ENCODE measurements around the gene CR2. TPM values are rescaled to one million over a fixed set of nuclear protein-coding genes. Genes with fewer than 3 reads are reported as not detected.
A peak's percentile ranks its signal among the peaks of the same experiment; 100 is the strongest.
"Not testable (repeated sequence)": the region's sequence is repeated elsewhere in the genome, so short reads cannot be mapped to it uniquely, and the experiment has no call there.

Gene CR2
- total RNA-seq, 2 experiments from 2014 or later: 1.6 to 2.8 TPM

DNA sequence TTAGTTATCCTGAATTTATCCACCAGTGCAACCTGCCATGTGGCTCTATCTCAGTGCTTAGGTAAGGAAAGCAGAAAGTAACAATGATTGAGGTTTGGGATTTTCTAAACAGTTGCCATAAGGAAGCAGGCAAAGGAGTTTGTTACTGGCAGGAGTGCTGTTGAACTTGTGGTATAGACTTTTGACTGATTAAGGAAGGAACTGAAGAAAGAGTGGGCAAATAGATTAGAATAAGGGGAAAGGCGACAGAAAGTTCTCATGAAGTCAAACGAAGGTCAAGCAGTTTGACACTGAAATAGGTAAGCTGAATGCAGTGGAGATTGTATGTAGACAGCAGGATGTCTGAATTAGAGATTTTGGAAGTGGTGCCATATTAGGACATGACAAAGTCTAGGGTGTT lies 24.2 kb upstream of the CR2 start:
- Mint-ChIP-seq H3K4me3 (no peak overlapping the region), H3K27ac (no peak overlapping the region), H3K36me3 (no peaks in the 10 kb centered on the region), H3K4me1 (peaks cover 2% of the 10 kb centered on the region), H3K27me3 (peaks cover 3% of the 10 kb centered on the region), H3K9me3 (no peaks in the 10 kb centered on the region)
- DNase-seq: no peak

DNA sequence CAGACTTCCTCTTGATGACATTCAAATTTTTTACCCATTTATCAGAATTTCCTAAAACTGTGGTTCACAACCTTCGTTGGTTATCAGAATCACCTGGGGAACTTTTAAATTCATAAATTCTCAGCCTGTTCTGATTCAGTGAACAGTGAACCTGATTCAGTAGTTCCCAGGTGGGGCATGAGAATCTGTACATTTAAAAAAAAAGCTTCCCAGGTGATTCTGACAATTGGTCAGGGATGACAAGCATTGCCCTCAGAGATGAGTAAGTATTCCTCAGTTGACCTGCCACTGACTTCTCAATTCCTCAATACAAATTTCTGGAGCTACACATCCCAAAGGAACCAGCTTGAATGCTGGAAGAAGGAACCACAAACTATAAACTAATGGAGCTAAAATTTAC lies 23.5 kb upstream of the CR2 start:
- Mint-ChIP-seq H3K4me1 (peaks cover 3% of the 10 kb centered on the region), H3K27me3 (peaks cover 3% of the 10 kb centered on the region), H3K9me3 (no peaks in the 10 kb centered on the region), H3K4me3 (no peak overlapping the region), H3K36me3 (no peaks in the 10 kb centered on the region), H3K27ac (no peak overlapping the region)
- DNase-seq: no peak

DNA sequence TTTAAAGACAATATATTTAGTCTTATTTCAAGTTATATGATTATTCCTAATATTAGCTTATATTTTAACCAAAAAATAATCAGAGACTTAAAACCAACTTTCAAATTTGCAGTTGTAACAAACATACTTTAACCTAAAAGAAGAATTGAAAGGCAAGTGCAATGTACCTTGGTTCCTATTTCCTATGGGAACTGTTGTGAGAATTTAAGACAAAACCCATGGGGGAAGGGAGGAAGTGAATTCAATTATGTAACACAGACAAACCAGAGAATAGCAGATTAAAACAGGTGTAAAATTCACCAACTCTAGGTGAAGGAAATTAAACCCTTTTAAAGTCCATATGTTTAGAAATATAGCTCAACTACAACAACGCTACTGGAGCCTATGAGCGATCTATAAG lies 22.6 kb upstream of the CR2 start:
- Mint-ChIP-seq H3K36me3 (no peaks in the 10 kb centered on the region), H3K9me3 (no peaks in the 10 kb centered on the region), H3K4me3 (no peak overlapping the region), H3K27ac (no peak overlapping the region), H3K27me3 (peaks cover 3% of the 10 kb centered on the region), H3K4me1 (peaks cover 6% of the 10 kb centered on the region)
- no peak for DNase-seq

DNA sequence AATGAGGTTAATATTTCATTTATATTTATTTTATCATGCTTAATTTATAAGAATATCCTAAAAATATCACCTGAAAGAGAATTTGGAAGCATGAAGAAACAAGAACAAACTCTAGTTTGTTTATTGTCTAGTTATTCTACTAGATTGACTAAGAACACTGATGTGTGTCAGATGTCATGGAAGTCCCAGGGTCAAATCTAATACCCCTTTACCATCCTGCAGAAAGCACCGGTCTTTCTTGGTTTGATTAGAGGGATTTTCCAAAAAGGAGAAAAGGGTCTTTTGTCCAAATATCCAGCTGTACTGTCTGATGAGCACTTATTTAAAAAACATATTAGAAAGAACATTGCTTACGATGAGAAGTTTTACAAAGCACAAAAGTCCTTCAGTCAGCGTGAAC lies 20.7 kb upstream of the CR2 start:
- Mint-ChIP-seq H3K4me1 (peaks cover 6% of the 10 kb centered on the region), H3K27me3 (peaks cover 3% of the 10 kb centered on the region), H3K36me3 (no peaks in the 10 kb centered on the region), H3K27ac (no peak overlapping the region), H3K4me3 (no peak overlapping the region), H3K9me3 (no peaks in the 10 kb centered on the region)
- DNase-seq: no peak

DNA sequence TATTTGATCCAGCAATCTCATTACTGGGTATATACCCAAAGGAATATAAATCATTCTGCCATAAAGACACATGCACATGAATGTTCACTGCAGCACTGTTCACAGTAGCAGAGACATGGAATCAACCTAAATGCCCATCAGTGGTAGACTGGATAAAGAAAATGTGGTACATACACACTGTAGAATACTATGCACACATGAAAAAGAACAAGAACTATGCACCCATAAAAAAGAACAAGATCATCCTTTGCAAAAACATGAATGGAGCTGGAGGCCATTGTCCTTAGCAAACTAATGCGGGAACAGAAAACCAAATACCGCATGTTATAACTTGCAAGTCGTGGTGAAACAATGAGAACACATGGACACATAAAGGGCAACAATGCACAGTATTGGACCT lies 17.4 kb upstream of the CR2 start:
- not testable (repeated sequence) for DNase-seq, H3K27me3 Mint-ChIP-seq, H3K4me3 Mint-ChIP-seq, H3K27ac Mint-ChIP-seq, H3K9me3 Mint-ChIP-seq, H3K36me3 Mint-ChIP-seq, H3K4me1 Mint-ChIP-seq

DNA sequence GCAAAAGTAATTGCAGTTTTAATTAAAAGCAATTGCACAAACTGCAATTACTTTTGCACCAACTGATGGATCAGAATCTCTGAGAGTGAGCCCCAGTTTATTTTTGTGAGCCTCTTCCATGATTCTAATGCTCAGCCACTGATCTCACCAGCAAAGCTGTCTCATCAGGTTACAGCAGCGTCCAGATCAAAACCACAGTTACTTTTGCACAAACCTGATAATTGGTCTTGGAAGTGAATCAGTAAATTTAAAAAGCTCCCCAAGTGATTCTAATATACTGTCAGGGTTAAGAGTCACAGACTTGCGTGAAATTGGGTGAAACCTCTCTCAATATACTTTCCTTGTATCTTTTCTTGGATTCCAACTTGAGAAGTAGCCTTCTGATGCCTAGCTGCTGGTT lies 13.5 kb upstream of the CR2 start:
- DNase-seq: no peak
- Mint-ChIP-seq H3K9me3 (no peaks in the 10 kb centered on the region), H3K27me3 (no peaks in the 10 kb centered on the region), H3K4me1 (peaks cover 3% of the 10 kb centered on the region), H3K36me3 (no peaks in the 10 kb centered on the region), H3K4me3 (no peak overlapping the region), H3K27ac (no peak overlapping the region)

DNA sequence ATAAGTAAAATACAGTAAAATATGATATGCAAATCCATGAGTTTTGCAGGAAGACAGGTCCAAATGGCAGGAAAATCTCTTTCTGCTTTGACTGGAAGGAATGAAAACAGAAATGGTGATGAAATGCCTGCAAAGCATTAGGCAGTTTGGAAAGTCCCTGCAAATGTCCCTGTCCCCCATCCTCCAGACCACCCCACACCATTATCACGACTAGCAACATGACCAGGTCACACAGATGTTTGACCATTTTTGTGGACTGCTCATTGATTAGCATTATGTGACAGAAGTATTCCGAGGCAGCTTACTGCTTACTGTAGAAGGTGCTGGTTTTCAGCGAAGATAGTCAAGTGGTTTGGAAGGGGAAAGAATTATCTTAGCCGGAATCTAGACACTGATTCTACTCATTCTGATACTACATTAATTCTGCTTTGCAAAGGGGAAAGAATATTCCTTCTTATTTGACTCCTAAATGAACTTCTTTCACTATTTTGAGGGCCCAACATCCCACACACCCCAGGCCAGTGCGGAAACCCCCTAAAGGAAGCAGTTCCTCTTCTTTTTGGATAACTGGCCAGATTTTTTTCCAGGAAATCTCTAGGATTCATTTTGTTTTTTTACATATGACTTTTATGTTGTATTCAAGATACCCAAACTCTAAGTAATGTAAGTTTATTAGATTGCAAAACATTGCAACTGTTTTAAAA lies 9.5 kb upstream of the CR2 start:
- no peaks in the 10 kb centered on the region for H3K36me3 Mint-ChIP-seq
- no peaks in the 10 kb centered on the region for H3K9me3 Mint-ChIP-seq
- peaks cover under 1% of the 10 kb centered on the region for H3K27me3 Mint-ChIP-seq
- H3K4me1 Mint-ChIP-seq: no peaks in the 10 kb centered on the region
- no peak overlapping the region for H3K4me3 Mint-ChIP-seq
- no peak for DNase-seq
- no peak overlapping the region for H3K27ac Mint-ChIP-seq

DNA sequence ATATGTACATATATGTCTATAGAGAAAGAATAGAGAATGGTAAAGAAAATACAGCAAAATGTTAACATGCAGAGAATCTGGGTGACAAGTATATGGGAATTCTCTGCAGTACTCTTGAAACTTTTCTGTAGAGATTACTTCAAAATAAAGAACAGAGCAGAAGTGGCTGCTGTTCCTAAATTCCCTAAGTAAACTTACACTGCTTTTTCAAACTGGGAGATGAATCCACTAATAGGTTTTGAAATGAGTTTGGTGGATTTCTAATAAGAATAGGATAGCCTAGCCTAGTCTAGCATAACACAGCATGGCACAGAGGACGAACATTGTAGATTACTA lies 450 bp upstream of the CR2 start:
- H3K27ac Mint-ChIP-seq: no peak overlapping the region
- H3K27me3 Mint-ChIP-seq: peaks cover 15% of the 10 kb centered on the region

DNA sequence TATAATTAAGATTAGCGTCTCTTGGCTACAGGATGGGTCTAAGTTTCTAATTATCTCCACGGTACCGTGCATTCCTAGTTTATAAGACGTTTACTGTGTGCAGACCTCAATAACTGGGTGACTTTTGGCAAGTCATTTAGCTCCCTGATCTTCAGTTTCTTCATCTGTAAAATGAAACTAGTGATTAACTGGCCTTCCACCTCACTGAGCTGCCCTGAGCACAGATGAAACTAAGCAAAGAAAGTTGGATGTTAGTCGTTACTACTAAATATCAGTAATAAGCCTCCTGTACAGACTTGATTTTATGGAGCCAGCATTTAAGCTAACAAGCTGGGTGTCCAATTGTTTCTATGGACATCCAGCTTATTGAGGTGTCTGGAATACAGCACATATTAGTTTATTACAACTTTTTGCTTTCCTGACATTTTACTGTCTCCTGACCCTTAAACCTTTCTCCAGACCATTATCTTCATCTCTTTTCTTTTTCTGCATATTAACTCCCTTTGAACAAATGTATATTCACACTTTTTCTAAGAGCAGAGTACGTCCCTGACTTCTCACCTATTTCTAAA lies 1.1 kb downstream of the CR2 start:
- Mint-ChIP-seq H3K4me1 (peaks cover 19% of the 10 kb centered on the region), H3K9me3 (no peaks in the 10 kb centered on the region), H3K36me3 (peaks cover 2% of the 10 kb centered on the region), H3K27me3 (peaks cover 9% of the 10 kb centered on the region), H3K4me3 (peak overlapping the region; percentile 71), H3K27ac (no peak overlapping the region)
- no peak for DNase-seq

More for the DNA sequence above, 450 bp upstream of the CR2 start:
- Mint-ChIP-seq H3K9me3 (no peaks in the 10 kb centered on the region), H3K4me3 (peak overlapping the region; percentile 71), H3K36me3 (no peaks in the 10 kb centered on the region), H3K4me1 (peaks cover 10% of the 10 kb centered on the region)
- no peak for DNase-seq

DNA sequence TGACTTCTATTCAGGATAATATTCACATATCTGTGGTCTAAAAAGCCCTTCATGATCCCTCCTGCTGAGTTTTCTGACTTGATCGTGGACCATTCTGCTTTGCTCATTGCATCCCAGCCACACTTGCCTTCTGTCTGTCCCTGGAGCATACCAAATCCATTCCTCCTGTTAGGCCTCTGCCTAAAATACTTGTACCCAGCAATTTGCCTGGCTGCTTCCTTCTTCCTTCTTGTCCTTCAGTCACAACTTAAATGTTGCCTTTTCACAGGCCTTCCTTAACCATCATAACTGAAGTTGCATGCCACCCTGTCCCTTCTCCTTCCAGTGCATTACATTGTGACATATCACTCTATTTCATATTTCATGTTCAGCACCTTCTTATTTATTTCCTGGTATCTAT lies 4.3 kb downstream of the CR2 start:
- Mint-ChIP-seq H3K36me3 (peaks cover 4% of the 10 kb centered on the region), H3K9me3 (no peaks in the 10 kb centered on the region), H3K4me1 (peaks cover 40% of the 10 kb centered on the region), H3K27ac (no peak overlapping the region), H3K27me3 (no peaks in the 10 kb centered on the region), H3K4me3 (no peak overlapping the region)
- DNase-seq: no peak

DNA sequence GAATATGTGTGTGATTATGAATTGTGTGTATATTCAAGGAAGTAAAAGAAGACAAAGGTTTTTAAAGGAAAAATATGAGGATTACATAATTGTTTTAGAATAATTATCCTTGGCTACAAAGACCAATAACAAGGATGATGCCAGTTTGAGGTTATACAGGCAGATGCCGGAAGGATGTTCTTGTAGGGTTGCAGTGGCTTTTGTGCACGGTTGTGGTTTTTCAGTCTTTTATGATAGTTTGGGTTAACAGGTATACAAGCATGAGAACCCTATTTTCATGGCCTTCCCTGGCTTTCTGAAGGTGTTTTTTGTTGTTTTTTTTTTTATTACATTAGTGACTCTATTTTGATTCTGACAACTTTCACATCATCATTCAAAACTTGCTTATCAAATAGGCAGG lies 4.9 kb downstream of the CR2 start:
- DNase-seq: peak; percentile 4
- Mint-ChIP-seq H3K4me1 (peaks cover 43% of the 10 kb centered on the region), H3K4me3 (no peak overlapping the region), H3K36me3 (peaks cover 4% of the 10 kb centered on the region), H3K27ac (no peak overlapping the region), H3K9me3 (no peaks in the 10 kb centered on the region), H3K27me3 (no peaks in the 10 kb centered on the region)

DNA sequence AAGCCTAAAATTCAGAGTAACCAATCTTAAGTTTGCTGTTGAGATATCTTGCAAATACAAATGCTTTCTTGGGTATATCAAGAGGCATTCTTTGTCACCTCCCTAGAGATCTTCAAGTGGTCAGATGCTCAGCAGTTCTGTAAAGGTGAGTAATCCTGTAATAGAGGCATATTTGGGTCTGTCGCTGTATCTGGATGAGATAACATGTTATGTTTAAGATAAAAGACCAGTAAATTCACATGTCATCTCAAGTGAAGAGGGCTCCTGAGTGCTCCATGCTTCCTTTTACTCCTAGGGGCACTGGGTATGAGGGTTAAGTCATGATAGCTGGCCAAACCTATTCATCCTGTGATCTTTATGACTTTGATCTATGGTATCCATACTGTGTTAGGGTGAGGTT lies 7.5 kb downstream of the CR2 start:
- Mint-ChIP-seq H3K4me1 (peaks cover 40% of the 10 kb centered on the region), H3K36me3 (peaks cover 4% of the 10 kb centered on the region), H3K27me3 (no peaks in the 10 kb centered on the region), H3K9me3 (no peaks in the 10 kb centered on the region), H3K4me3 (no peak overlapping the region), H3K27ac (no peak overlapping the region)
- DNase-seq: no peak

DNA sequence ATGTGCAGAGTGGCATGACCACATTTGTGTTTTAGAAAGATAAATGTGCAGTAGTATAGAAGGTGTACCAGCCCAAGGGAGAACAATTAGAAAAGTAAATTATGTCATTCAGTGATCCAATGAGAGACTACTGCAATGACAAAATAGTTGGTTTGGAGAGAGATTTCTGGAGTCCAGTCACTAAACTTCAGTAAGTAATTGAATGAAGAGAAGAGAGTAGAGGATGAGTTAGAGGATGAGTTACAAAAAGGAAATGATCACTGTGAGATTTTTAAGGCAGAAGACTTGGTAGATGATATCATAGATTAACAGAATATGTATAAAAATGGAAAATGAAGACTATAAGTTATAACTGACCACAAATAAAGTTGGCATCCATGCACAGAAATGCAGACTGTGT lies 8.4 kb downstream of the CR2 start:
- Mint-ChIP-seq H3K27ac (no peak overlapping the region), H3K9me3 (no peaks in the 10 kb centered on the region), H3K36me3 (peaks cover 4% of the 10 kb centered on the region), H3K4me3 (no peak overlapping the region), H3K4me1 (peaks cover 43% of the 10 kb centered on the region), H3K27me3 (no peaks in the 10 kb centered on the region)
- DNase-seq: no peak

DNA sequence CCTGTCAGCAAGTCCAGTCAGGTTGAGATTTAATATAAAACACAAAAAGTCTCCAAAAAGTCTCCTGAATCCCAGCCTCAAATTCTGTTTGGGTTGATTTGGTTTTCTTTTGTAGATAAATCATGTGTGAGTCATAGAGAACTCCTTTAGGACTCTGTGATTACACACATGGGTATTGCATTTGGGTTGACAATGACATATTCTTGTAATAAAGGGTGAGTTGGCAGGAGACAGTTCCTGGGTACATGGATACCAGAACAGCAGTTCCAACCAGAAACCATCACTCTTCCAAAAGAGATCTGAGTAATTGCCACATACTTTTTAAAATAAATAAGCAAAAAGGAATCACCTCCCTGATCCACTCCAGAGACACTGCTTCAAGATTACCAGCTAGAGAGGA lies 8.9 kb downstream of the CR2 start:
- H3K27me3 Mint-ChIP-seq: no peaks in the 10 kb centered on the region
- peaks cover 4% of the 10 kb centered on the region for H3K36me3 Mint-ChIP-seq
- no peak for DNase-seq
- no peaks in the 10 kb centered on the region for H3K9me3 Mint-ChIP-seq
- no peak overlapping the region for H3K4me3 Mint-ChIP-seq
- peaks cover 43% of the 10 kb centered on the region for H3K4me1 Mint-ChIP-seq
- no peak overlapping the region for H3K27ac Mint-ChIP-seq

DNA sequence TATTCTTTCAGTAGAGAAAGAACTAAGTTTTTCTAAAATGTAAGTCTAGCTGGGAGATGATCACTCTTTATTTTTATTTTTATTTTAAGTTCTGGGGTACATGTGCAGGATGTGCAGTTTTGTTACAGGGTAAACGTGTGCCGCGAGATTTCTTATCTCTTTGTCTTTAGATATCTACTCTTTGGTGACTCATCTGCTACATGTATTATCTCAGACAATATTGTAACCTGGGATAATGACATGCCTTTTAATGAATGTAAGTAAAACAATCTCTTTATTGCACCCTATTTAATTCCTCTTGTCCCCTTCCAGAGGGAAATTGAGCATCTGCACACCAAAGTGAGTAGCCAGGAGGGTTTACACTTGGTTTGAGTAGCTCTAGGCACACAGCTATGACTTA lies 9.4 kb downstream of the CR2 start:
- Mint-ChIP-seq H3K36me3 (peaks cover 4% of the 10 kb centered on the region), H3K4me3 (no peak overlapping the region), H3K27ac (no peak overlapping the region), H3K27me3 (no peaks in the 10 kb centered on the region), H3K9me3 (no peaks in the 10 kb centered on the region), H3K4me1 (peaks cover 43% of the 10 kb centered on the region)
- no peak for DNase-seq

DNA sequence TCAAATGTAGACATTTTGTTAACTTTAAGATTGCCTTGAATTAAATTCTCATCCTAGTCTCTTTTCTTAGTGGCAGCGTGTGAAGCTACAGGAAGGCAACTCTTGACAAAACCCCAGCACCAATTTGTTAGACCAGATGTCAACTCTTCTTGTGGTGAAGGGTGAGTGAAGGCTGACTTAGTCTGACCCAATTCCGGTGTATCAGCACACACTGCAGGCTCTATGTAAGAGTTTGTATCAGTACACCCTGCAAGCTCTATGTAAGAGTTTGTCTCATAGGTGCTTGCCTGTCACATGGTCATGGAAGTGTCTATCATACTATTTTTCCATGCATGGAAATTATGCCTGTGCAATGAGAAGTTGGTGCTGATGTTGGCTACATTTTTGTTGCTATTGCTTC lies 16.8 kb downstream of the CR2 start:
- Mint-ChIP-seq H3K36me3 (peaks cover 4% of the 10 kb centered on the region), H3K9me3 (peaks cover 3% of the 10 kb centered on the region), H3K4me3 (no peak overlapping the region), H3K27ac (peak overlapping the region; percentile 18), H3K27me3 (no peaks in the 10 kb centered on the region), H3K4me1 (peaks cover 20% of the 10 kb centered on the region)
- peak; percentile 6 for DNase-seq

All from activated naive CD8-positive, alpha-beta T cell treated with anti-CD3 and anti-CD28 coated beads for 36 hours (primary cell).